GM12878 (cell line): ENCODE data around the gene MOGAT2. TPM values are rescaled to one million over a fixed set of nuclear protein-coding genes. Genes with fewer than 3 reads are reported as not detected.
A peak's percentile ranks its signal among the peaks of the same experiment; 100 is the strongest.

Source experiments
- ATAC-seq: fragments of 200-7000 bp; cut with Tn5 transposase; 3 replicates; pipeline ENCODE4 v1.9.1; 2020; ENCODE audit warnings: mild to moderate bottlenecking, moderate library complexity
- BruUV-seq: library from RNA; stranded (reverse); fragments of 400-500 nt; replicated peaks from 2 replicates; lab custom pipeline; 2021; lab: Mats Ljungman, UMichigan
- CTCF ChIA-PET: fragments of 300-600 bp; sonication (Branson Sonifier 250); formaldehyde crosslinking; extraction: SDS; loops from one replicate; lab custom pipeline; 2021; ENCODE audit warnings: inconsistent platforms; lab: Yijun Ruan, JAX
- POLR2A ChIA-PET: fragments of 350-600 bp; formaldehyde crosslinking; extraction: SDS; loops from one replicate; lab custom pipeline; 2021; ENCODE audit warnings: inconsistent platforms; lab: Charles Lee
- RAD21 ChIA-PET: fragments of 300-600 bp; sonication (Branson Sonifier 250); formaldehyde crosslinking; loops from one replicate; lab custom pipeline; 2023; ENCODE audit warnings: antibody characterized with exemption; ENCODE audit not compliant: unreplicated experiment; lab: Charles Lee
- SMC1A ChIA-PET: fragments of 300-600 bp; sonication (Branson Sonifier 250); formaldehyde crosslinking; loops from one replicate; lab custom pipeline; 2023; ENCODE audit not compliant: unreplicated experiment, uncharacterized antibody; lab: Charles Lee
- DNase-seq: peaks from one replicate; pipeline ENCODE4 v3.0.0-alpha.2; 2011; ENCODE audit warnings: low read depth, low spot score
- FAIRE-seq: peaks from 3 replicates; lab custom pipeline; 2011; peaks lifted over from hg19 to GRCh38; lab: Jason Lieb, UNC
- H2AFZ ChIP-seq: 2 replicates; pipeline ENCODE4 v1.6.0; 2011; ENCODE audit warnings: low read depth, low read length, control low read depth; ENCODE audit not compliant: control insufficient read depth
- H3K27ac ChIP-seq: 2 replicates; pipeline ENCODE4 v1.5.1; 2011; ENCODE audit warnings: control low read depth; ENCODE audit not compliant: control insufficient read depth, insufficient read depth
- H3K27me3 ChIP-seq, 2 experiments: replicated peaks in 1 of 2; 2 replicates each; pipeline versions ENCODE4 v1.6.0 to v1.6.1; 2011; ENCODE audit warnings: low read length in 1 of 2; ENCODE audit not compliant: control insufficient read depth in 2 of 2, insufficient read depth in 2 of 2
- H3K36me3 ChIP-seq, 2 experiments: 2 replicates each; pipeline ENCODE4 v1.5.1; 2011; ENCODE audit warnings: low read length in 1 of 2; ENCODE audit not compliant: control insufficient read depth in 2 of 2, insufficient read depth in 2 of 2
- H3K4me1 ChIP-seq: 2 replicates; pipeline ENCODE4 v1.6.1; 2011; ENCODE audit warnings: mild to moderate bottlenecking, low read length, moderate library complexity, mixed read lengths; ENCODE audit not compliant: control insufficient read depth, insufficient read depth
- H3K4me2 ChIP-seq: 2 replicates; pipeline ENCODE4 v1.6.0; 2011; ENCODE audit warnings: control low read depth; ENCODE audit not compliant: control insufficient read depth, insufficient read depth
- H3K4me3 ChIP-seq: fragments of 200-600 bp; sonication (generic); 2 replicates; pipeline ENCODE4 v1.5.1; 2016
- H3K79me2 ChIP-seq: 2 replicates; pipeline ENCODE4 v1.6.0; 2011; ENCODE audit warnings: low read length; ENCODE audit not compliant: control insufficient read depth, insufficient read depth
- H3K9ac ChIP-seq: 2 replicates; pipeline ENCODE4 v1.8.0; 2011; ENCODE audit warnings: low read length, control low read depth, mixed read lengths; ENCODE audit not compliant: control insufficient read depth, insufficient read depth
- H3K9me3 ChIP-seq: replicated peaks from 3 replicates; pipeline ENCODE4 v1.5.1; 2011; ENCODE audit warnings: mild to moderate bottlenecking, low read length; ENCODE audit not compliant: control insufficient read depth, insufficient read depth
- H4K20me1 ChIP-seq: 2 replicates; pipeline ENCODE4 v1.6.0; 2011; ENCODE audit not compliant: control insufficient read depth, insufficient read depth
- IKZF1 ChIP-seq: fragments of 450-650 bp; conservative IDR thresholded peaks from 2 replicates; pipeline ENCODE4 v1.6.1; 2017; ENCODE audit warnings: antibody characterized with exemption, mild to moderate bottlenecking
- RELB ChIP-seq: fragments of 450-650 bp; IDR thresholded peaks from 2 replicates; pipeline ENCODE4 v1.6.1; 2017; ENCODE audit warnings: low read depth, mild to moderate bottlenecking, moderate library complexity
- USF1 ChIP-seq: IDR thresholded peaks from 2 replicates; pipeline ENCODE4 v1.6.1; 2011; ENCODE audit warnings: borderline replicate concordance, low read depth, mild to moderate bottlenecking, moderate library complexity, mixed read lengths, low read length; ENCODE audit not compliant: insufficient read depth; ENCODE audit errors: extremely low read length
- ZZZ3 ChIP-seq: IDR thresholded peaks from 2 replicates; pipeline ENCODE4 v1.6.1; 2011; ENCODE audit warnings: low read depth; ENCODE audit not compliant: control insufficient read depth, insufficient read length
- WGBS: methylation state at CpG from one replicate; pipeline ENCODE4 v1.1.6; 2016; ENCODE audit warnings: low lambda C conversion rate; ENCODE audit not compliant: insufficient replicate concordance, insufficient coverage; ENCODE audit errors: missing lambda C conversion rate; 5-methylcytosine and 5-hydroxymethylcytosine counted together
- in situ Hi-C: fragments of 300-500 bp; cut with MboI; formaldehyde crosslinking; loops from 9 replicates; pipeline ENCODE4 v1.14.3; 2018; ENCODE audit warnings: mixed read lengths
- intact Hi-C: fragments of 100-400 bp; cut with micrococcal nuclease; formaldehyde crosslinking; loops from one replicate; pipeline ENCODE4 v1.14.2; 2022; ENCODE audit not compliant: unreplicated experiment
- polyA plus RNA-seq, 11 experiments: library from polyadenylated mRNA; depleted of rRNA in 4 of 11; unstranded in 6 of 11; stranded (reverse) in 5 of 11; fragments of >200 nt; fragmentation: Nextera tagmentation in 4 of 11; fragmentation: Illumina TruSeq in 1 of 11; extraction: Ambion mirVana in 4 of 11; extraction: Trizol in 1 of 11; gene quantifications; 1 replicate in 1 of 11; 2 replicates in 10 of 11; pipeline versions ENCODE4 v1.2.1 to v1.2.3, GENCODE V29; 2011 to 2016; ENCODE audit warnings: inconsistent platforms in 2 of 11, missing spikeins in 2 of 11, low read depth in 1 of 11
- total RNA-seq, 4 experiments: library from RNA; depleted of rRNA in 3 of 4; stranded (reverse); fragments of >200 nt in 3 of 4; fragmentation: Illumina TruSeq in 1 of 4; extraction: Trizol in 1 of 4; gene quantifications; 2 replicates each; pipeline versions ENCODE4 v1.2.1 to v1.2.3, GENCODE V29; 2013 to 2021

The MOGAT2 gene
- total and polyA plus RNA-seq, 10 of the 15 experiments (the other 5 are each of a cell fraction or from before 2014, with no cell fraction given), result 0.15 to 0.45 (median 0.22) TPM; not detected in 1

GRCh38 chr11:75767228-75767572 lies 49.6 kb downstream of the MOGAT2 start:
- ChIA-PET RAD21 (no interaction called here), SMC1A (interaction anchor here (0.6 to 0.8 kb wide), 2 partner anchors 35 to 100 kb away, joined by 3 read pairs; no protein-coding TSS in a partner anchor), CTCF (interaction anchor here (0.6 to 0.9 kb wide), 2 partner anchors 61 to 130 kb away, joined by 3 to 4 read pairs; no protein-coding TSS in a partner anchor), POLR2A (no interaction called here)
- Histone ChIP-seq H3K79me2 (peaks cover 6% of the 10 kb centered on the region; the same call in 1 of the 2 replicates), H3K36me3 (no peaks in the 10 kb centered on the region), H2AFZ (peak overlapping the region; percentile 7), H3K27ac (peak overlapping the region; percentile 45), H3K4me3 (no peak overlapping the region), H3K27me3 (no peaks in the 10 kb centered on the region), H3K9me3 (no peaks in the 10 kb centered on the region), H4K20me1 (no peaks in the 10 kb centered on the region), H3K9ac (no peak overlapping the region), H3K4me1 (peaks cover 32% of the 10 kb centered on the region), H3K4me2 (no peak overlapping the region)
- in situ Hi-C loops (loop anchor here (5.0 kb wide), 1 partner anchor 40 kb away; no protein-coding TSS in a partner anchor), intact Hi-C loops (loop anchor here (10.0 kb wide), 1 partner anchor 172 kb away; no protein-coding TSS in a partner anchor)
- no peak for ATAC-seq
- no TSS peak for BruUV-seq
- WGBS, result 95% methylated on average over 6 of the region's 6 CpGs
- DNase-seq, result no peak
- FAIRE-seq, result no peak
- no peak for TF ChIP-seq IKZF1

- H3K4me2 ChIP-seq, result peak overlapping the region; percentile 95
- H3K4me3 ChIP-seq, result 0 out of 2 replicates have a peak overlapping the region, but pooled peaks have one; percentile 2
- ChIA-PET SMC1A (interaction anchor here (0.8 kb wide), 1 partner anchor 35 kb away, joined by 3 read pairs; no protein-coding TSS in a partner anchor), POLR2A (no interaction called here), RAD21 (interaction anchor here (3.7 kb wide), 1 partner anchor 19 kb away, joined by 21 read pairs; no protein-coding TSS in a partner anchor), CTCF (no interaction called here)
- WGBS, result 8% methylated on average over 1 of the region's 1 CpG
- H3K27ac ChIP-seq, result peak overlapping the region; percentile 90
- in situ Hi-C loops, result loop anchor here (5.0 kb wide), 1 partner anchor 40 kb away; no protein-coding TSS in a partner anchor
- H3K9me3 ChIP-seq, result no peaks in the 10 kb centered on the region
- no peak overlapping the region for H3K9ac ChIP-seq
- H3K36me3 ChIP-seq, result no peaks in the 10 kb centered on the region
- DNase-seq (no peak), ATAC-seq (no peak), FAIRE-seq (no peak)
- peaks cover 6% of the 10 kb centered on the region; the same call in 1 of the 2 replicates for H3K79me2 ChIP-seq
- peaks cover 38% of the 10 kb centered on the region for H3K4me1 ChIP-seq
- TF ChIP-seq RELB, result no peak
- no peak for TF ChIP-seq IKZF1
- TF ChIP-seq ZZZ3, result no peak
- no peak for TF ChIP-seq USF1
- peak overlapping the region; percentile 97 for H2AFZ ChIP-seq
- no peaks in the 10 kb centered on the region for H3K27me3 ChIP-seq
- no TSS peak for BruUV-seq
- intact Hi-C loops, result loop anchor here (1.0 to 10.0 kb wide), 3 partner anchors 44 to 205 kb away; partner anchors contain the start of gene SERPINH1
- no peaks in the 10 kb centered on the region for H4K20me1 ChIP-seq
Observed at GRCh38 chr11:75767793-75768111, 50.1 kb downstream of the MOGAT2 start.
